ENCODE measurements around the gene TPRG1.

DNA sequence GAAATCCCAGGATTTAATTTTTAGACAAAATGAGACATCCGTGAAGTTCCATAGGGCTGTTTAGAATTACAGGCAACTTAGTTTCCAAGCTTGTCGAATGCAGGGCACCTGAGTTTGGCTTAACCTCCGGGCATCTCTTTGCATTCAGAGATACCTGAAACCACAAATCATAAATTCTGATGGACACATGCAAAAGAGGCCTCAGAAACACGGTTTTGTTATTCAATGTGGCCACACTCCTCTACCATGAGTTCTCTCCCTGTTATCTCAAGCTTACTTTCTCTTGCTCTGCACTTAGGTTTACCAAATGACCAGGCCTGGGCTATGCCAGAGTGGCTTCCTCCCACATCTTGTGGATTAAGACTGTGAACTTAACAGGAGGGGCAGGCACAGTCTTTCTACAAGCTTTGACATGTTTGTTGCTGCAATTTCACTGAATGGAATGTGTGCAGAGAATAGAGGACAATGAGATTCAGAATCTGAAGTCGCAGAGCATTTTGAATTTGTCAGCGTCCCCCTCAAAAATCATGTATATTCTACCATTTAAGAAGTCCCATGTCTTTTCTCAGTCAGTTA is 137.7 kb downstream of the TPRG1 start:
- no peak for TF ChIP-seq POLR2A (IDR thresholded peaks at IDR 0.05; ENCODE audit: low read depth, low read length)
- TF ChIP-seq, protein P1, sequence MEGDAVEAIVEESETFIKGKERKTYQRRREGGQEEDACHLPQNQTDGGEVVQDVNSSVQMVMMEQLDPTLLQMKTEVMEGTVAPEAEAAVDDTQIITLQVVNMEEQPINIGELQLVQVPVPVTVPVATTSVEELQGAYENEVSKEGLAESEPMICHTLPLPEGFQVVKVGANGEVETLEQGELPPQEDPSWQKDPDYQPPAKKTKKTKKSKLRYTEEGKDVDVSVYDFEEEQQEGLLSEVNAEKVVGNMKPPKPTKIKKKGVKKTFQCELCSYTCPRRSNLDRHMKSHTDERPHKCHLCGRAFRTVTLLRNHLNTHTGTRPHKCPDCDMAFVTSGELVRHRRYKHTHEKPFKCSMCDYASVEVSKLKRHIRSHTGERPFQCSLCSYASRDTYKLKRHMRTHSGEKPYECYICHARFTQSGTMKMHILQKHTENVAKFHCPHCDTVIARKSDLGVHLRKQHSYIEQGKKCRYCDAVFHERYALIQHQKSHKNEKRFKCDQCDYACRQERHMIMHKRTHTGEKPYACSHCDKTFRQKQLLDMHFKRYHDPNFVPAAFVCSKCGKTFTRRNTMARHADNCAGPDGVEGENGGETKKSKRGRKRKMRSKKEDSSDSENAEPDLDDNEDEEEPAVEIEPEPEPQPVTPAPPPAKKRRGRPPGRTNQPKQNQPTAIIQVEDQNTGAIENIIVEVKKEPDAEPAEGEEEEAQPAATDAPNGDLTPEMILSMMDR (IDR thresholded peaks at IDR 0.05; ENCODE audit: extremely low read depth in 1 of 2, insufficient read depth in 1 of 2, low read depth in 1 of 2, low read length in 2 of 2): no peak

All from endothelial cell of umbilical vein (primary cell).